AG04449 (cell line): ENCODE results near the gene REXO4.

Experiments used
- CTCF ChIA-PET: fragments of 350-600 bp; formaldehyde crosslinking; extraction: SDS; loops from one replicate; lab custom pipeline; 2021; ENCODE audit warnings: antibody characterized with exemption; lab: Yijun Ruan, JAX
- POLR2A ChIA-PET: fragments of 400-600, 350-600 bp; formaldehyde crosslinking; extraction: SDS; loops from one replicate; lab custom pipeline; 2020; ENCODE audit warnings: antibody characterized with exemption, inconsistent platforms; lab: Yijun Ruan, JAX
- DNase-seq: peaks from one replicate; pipeline ENCODE4 v3.0.0-alpha.2; 2010; ENCODE audit warnings: low read depth, low spot score
- H3K4me3 ChIP-seq: 2 replicates; pipeline ENCODE4 v1.5.1; 2011; ENCODE audit warnings: low read depth, mild to moderate bottlenecking, control low read depth, low read length
- CTCF ChIP-seq: IDR thresholded peaks from one replicate; pipeline ENCODE4 v1.5.1; 2011; ENCODE audit warnings: mild to moderate bottlenecking, moderate library complexity, low read length, control low read depth, inconsistent platforms; ENCODE audit not compliant: insufficient read depth; ENCODE audit errors: missing control alignments

Gene REXO4

GRCh38 chr9:133426011-133426410, 8.2 kb upstream of the REXO4 start:
- TF ChIP-seq CTCF, result no peak
- no peak overlapping the region for H3K4me3 ChIP-seq
- ChIA-PET POLR2A (interaction anchor here (1.5 kb wide), 1 partner anchor 9 kb away, joined by 3 read pairs; no protein-coding TSS in a partner anchor), CTCF (no interaction called here)
- DNase-seq, result no peak

- ChIA-PET POLR2A (interaction anchor here (1.5 kb wide), 1 partner anchor 8 kb away, joined by 3 read pairs; no protein-coding TSS in a partner anchor), CTCF (interaction anchor here (1.2 kb wide), 1 partner anchor 19 kb away, joined by 4 read pairs; no protein-coding TSS in a partner anchor)
- H3K4me3 ChIP-seq, result no peak overlapping the region
- TF ChIP-seq CTCF, result no peak
- no peak for DNase-seq
These were observed 7.3 kb upstream of the REXO4 start for GRCh38 chr9:133425049-133425632.

GRCh38 chr9:133424187-133424586, 6.4 kb upstream of the REXO4 start:
- POLR2A ChIA-PET, result no interaction called here

GRCh38 chr9:133423216-133423615, 5.4 kb upstream of the REXO4 start:
- CTCF ChIA-PET, result no interaction called here
- no peak for TF ChIP-seq CTCF
- no peak for DNase-seq
- H3K4me3 ChIP-seq, result no peak overlapping the region
- POLR2A ChIA-PET, result no interaction called here

More at GRCh38 chr9:133424187-133424586, 6.4 kb upstream of the REXO4 start:
- no peak for DNase-seq
- no peak overlapping the region for H3K4me3 ChIP-seq
- TF ChIP-seq CTCF, result no peak
- CTCF ChIA-PET, result no interaction called here

- ChIA-PET CTCF (no interaction called here), POLR2A (no interaction called here)
- no peak within 1 kb of the TSS for H3K4me3 ChIP-seq
- peak; percentile 17 for TF ChIP-seq CTCF
- DNase-seq, result no peak
These were observed 4.1 kb upstream of the REXO4 start, which contains the start of gene ADAMTS13 for GRCh38 chr9:133421615-133422542. Gene ADAMTS13, plus strand, starts transcription at chr9:133422367. Its CDS starts 77 bp downstream, at chr9:133422444.

- TF ChIP-seq CTCF, result no peak
- DNase-seq, result no peak
- POLR2A ChIA-PET, result no interaction called here
- H3K4me3 ChIP-seq, result no peak overlapping the region
- CTCF ChIA-PET, result interaction anchor here (0.6 kb wide), 1 partner anchor 22 kb away, joined by 3 read pairs; no protein-coding TSS in a partner anchor
These were observed 2.6 kb upstream of the REXO4 start for GRCh38 chr9:133420392-133420827.
